ENCODE results near the gene DSCAM.

Gene DSCAM

GRCh38 chr21:40016234-40016633 is 830.7 kb downstream of the DSCAM start:
- no peak for DNase-seq

GRCh38 chr21:40015818-40016217 is 831.1 kb downstream of the DSCAM start:
- DNase-seq: no peak

- no peak for DNase-seq
Observed at GRCh38 chr21:40014394-40014793, 832.6 kb downstream of the DSCAM start.

- no peak for DNase-seq
Observed at GRCh38 chr21:40013001-40013735, 833.8 kb downstream of the DSCAM start.

GRCh38 chr21:40011371-40011770 is 835.6 kb downstream of the DSCAM start:
- DNase-seq: no peak

- no peak for DNase-seq
Observed at GRCh38 chr21:40002978-40003377, 844.0 kb downstream of the DSCAM start.

- DNase-seq: no peak
Observed at GRCh38 chr21:39984286-39984991, 862.5 kb downstream of the DSCAM start.

GRCh38 chr21:39980241-39980820 is 866.6 kb downstream of the DSCAM start:
- no peak for DNase-seq

- DNase-seq: no peak
Observed at GRCh38 chr21:39979321-39979720, 867.6 kb downstream of the DSCAM start.

GRCh38 chr21:39976800-39977199 is 870.2 kb downstream of the DSCAM start:
- no peak for DNase-seq

- DNase-seq: no peak
Observed at GRCh38 chr21:39972976-39973770, 873.8 kb downstream of the DSCAM start.

- no peak for DNase-seq
Observed at GRCh38 chr21:39972471-39972870, 874.5 kb downstream of the DSCAM start.

- DNase-seq: no peak
Observed at GRCh38 chr21:39971956-39972355, 875.0 kb downstream of the DSCAM start.

GRCh38 chr21:39969691-39970364 is 877.1 kb downstream of the DSCAM start:
- DNase-seq: no peak

- no peak for DNase-seq
Observed at GRCh38 chr21:39968010-39968409, 878.9 kb downstream of the DSCAM start.

- DNase-seq: no peak
Observed at GRCh38 chr21:39966786-39967185, 880.2 kb downstream of the DSCAM start.

GRCh38 chr21:39965026-39965425 is 881.9 kb downstream of the DSCAM start:
- DNase-seq: no peak

GRCh38 chr21:39961251-39961650 is 885.7 kb downstream of the DSCAM start:
- no peak for DNase-seq

All from NCI-H524 treated with DMSO at 0.1 percent for 48 hours (cell line).